ENCODE results near the gene RHCG. TPM values are rescaled to one million over a fixed set of nuclear protein-coding genes. Genes with fewer than 3 reads are reported as not detected.
A peak's percentile ranks its signal among the peaks of the same experiment; 100 is the strongest.

Gene RHCG
- total and polyA plus RNA-seq, 2 of the 13 experiments (the other 11 are each of a cell fraction or from before 2014, with no cell fraction given) = not detected

DNA sequence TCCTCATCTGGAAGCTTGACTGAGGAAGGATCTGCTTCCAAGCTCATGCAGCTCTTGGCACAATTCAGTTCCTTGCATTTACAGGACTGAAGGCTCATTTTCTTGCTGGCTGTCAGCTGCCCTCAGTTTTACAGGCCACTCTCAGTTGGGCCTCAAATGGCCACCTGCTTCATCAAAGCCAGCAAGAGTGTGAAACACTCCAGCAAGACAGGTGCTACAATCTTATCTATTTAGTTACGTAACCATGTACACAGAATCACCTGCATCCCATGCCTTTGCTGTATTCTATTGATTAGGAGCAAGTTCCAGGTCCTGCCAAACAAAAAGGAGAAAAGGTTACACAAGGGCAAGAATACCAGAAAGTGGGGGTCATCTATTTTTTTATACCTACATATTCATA, 40.8 kb downstream of the RHCG start (continued):
- TF ChIP-seq MLLT10 (CRISPR knock-in tag; IDR thresholded peaks at IDR 0.05) (no peak), ZNF639 (CRISPR knock-in tag; conservative IDR thresholded peaks at IDR 0.05) (no peak), TAF15 (IDR thresholded peaks at IDR 0.05; ENCODE audit: low read depth, low read length, poor library complexity, severe bottlenecking) (no peak), ZNF878 (CRISPR knock-in tag; IDR thresholded peaks at IDR 0.05) (no peak), HNF4G (IDR thresholded peaks at IDR 0.05; ENCODE audit: borderline replicate concordance, low read depth, low read length) (peak; percentile 55; the same call in 1 of the 2 replicates), HNF4G (CRISPR knock-in tag; IDR thresholded peaks at IDR 0.05; ENCODE audit: borderline replicate concordance, low read depth) (no peak), EZH2 (conservative IDR thresholded peaks at IDR 0.05; ENCODE audit: low read depth, low read length) (no peak), FOXJ3 (CRISPR knock-in tag; IDR thresholded peaks at IDR 0.05; ENCODE audit: borderline replicate concordance) (peak; percentile 85; the same call in 1 of the 2 replicates), CREB1 (IDR thresholded peaks at IDR 0.05) (no peak), CREB1 (CRISPR knock-in tag; IDR thresholded peaks at IDR 0.05) (peak; percentile 60; the same call in 1 of the 2 replicates), ZNF430 (CRISPR knock-in tag; IDR thresholded peaks at IDR 0.05) (no peak), RARA (CRISPR knock-in tag; IDR thresholded peaks at IDR 0.05) (peak; percentile 77), ZNF572 (CRISPR knock-in tag; IDR thresholded peaks at IDR 0.05) (no peak), RXRA (CRISPR knock-in tag; IDR thresholded peaks at IDR 0.05) (peak; percentile 51; the same call in 1 of the 2 replicates), HOXA7 (CRISPR knock-in tag; IDR thresholded peaks at IDR 0.05) (no peak), HDAC2 (CRISPR knock-in tag; IDR thresholded peaks at IDR 0.05) (peak; percentile 71; the same call in 1 of the 2 replicates), HES4 (CRISPR knock-in tag; IDR thresholded peaks at IDR 0.05; ENCODE audit: borderline replicate concordance) (0 out of 2 replicates have a peak, but pooled peaks have one; percentile 25), ZEB1 (IDR thresholded peaks at IDR 0.05; ENCODE audit: insufficient replicate concordance, low read depth) (peak; percentile 70), ZNF18 (CRISPR knock-in tag; IDR thresholded peaks at IDR 0.05; ENCODE audit: insufficient replicate concordance) (no peak), POGZ (CRISPR knock-in tag; IDR thresholded peaks at IDR 0.05) (0 out of 2 replicates have a peak, but pooled peaks have one; percentile 26), CSRNP2 (CRISPR knock-in tag; conservative IDR thresholded peaks at IDR 0.05; ENCODE audit: low read depth) (no peak), SOX6 (IDR thresholded peaks at IDR 0.05) (no peak), SOX6 (CRISPR knock-in tag; IDR thresholded peaks at IDR 0.05) (peak; percentile 94), ELF4 (CRISPR knock-in tag; IDR thresholded peaks at IDR 0.05; ENCODE audit: borderline replicate concordance) (no peak), FOXK1 (CRISPR knock-in tag; IDR thresholded peaks at IDR 0.05; ENCODE audit: borderline replicate concordance, low read depth) (peak; percentile 17; the same call in 1 of the 2 replicates), RXRB (CRISPR knock-in tag; IDR thresholded peaks at IDR 0.05; ENCODE audit: borderline replicate concordance) (peak; percentile 84), GATAD1 (CRISPR knock-in tag; IDR thresholded peaks at IDR 0.05) (no peak), NR2F6 (IDR thresholded peaks at IDR 0.05) (peak; percentile 37; the same call in 1 of the 2 replicates), NR2F6 (CRISPR knock-in tag; IDR thresholded peaks at IDR 0.05) (peak; percentile 42; the same call in 1 of the 2 replicates)
